Measurements from ENCODE around the gene RMND1. TPM values are rescaled to one million over a fixed set of nuclear protein-coding genes. Genes with fewer than 3 reads are reported as not detected.

RMND1 gene
- total RNA-seq, 4 donors from 2014 or later, result 25.8 to 32.6 (median 28.8) TPM

DNA sequence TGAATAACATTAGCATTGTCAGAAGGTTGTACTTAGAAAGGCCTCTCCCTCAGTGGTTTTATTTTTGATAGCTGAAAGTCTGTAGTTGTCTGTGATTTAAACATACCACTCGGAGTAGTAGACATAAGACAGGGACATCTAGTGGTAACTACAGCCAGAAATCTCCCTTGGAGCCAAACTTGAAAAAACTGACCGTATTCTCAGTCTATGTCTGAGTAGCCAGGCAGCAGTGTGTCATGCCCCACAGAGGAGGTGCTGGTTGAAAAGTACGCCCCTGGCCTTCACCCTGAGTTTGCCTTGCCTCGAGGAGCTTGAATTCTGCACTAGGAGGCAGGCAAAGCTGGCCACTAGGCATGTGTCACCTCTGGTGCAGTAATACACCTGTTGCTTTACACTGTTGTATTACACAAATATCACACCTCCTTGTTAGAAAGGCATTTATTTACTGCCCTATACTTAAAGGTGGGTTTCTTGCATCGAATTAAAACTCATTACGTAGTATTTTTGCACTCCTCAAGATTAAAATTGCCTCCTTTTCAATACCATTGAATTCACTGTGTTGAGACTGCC lies 81.3 kb downstream of the RMND1 start:
- TF ChIP-seq, protein P1, sequence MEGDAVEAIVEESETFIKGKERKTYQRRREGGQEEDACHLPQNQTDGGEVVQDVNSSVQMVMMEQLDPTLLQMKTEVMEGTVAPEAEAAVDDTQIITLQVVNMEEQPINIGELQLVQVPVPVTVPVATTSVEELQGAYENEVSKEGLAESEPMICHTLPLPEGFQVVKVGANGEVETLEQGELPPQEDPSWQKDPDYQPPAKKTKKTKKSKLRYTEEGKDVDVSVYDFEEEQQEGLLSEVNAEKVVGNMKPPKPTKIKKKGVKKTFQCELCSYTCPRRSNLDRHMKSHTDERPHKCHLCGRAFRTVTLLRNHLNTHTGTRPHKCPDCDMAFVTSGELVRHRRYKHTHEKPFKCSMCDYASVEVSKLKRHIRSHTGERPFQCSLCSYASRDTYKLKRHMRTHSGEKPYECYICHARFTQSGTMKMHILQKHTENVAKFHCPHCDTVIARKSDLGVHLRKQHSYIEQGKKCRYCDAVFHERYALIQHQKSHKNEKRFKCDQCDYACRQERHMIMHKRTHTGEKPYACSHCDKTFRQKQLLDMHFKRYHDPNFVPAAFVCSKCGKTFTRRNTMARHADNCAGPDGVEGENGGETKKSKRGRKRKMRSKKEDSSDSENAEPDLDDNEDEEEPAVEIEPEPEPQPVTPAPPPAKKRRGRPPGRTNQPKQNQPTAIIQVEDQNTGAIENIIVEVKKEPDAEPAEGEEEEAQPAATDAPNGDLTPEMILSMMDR (IDR thresholded peaks at IDR 0.05; ENCODE audit: low read depth), result no peak

DNA sequence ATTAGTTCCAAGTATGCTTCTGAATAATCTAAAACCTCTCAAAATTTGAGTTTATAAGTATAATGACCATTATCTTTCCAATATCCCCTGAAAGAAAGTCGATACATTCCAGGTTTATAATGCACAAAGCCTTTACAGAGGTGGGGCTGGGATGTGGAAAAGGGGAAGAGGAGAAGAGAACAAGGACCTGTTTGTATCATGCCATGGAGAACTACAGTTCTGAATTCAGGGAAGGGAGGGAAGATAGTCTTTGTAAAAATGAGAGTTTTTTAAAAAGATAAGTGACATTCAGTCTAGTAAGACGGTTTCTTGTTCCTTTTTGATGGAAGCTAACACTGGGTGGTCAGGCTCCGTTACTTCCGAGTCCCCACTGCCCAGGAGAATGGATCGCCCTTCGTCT lies 86.7 kb downstream of the RMND1 start:
- TF ChIP-seq, protein P1 (IDR thresholded peaks at IDR 0.05; ENCODE audit: low read depth), result no peak

DNA sequence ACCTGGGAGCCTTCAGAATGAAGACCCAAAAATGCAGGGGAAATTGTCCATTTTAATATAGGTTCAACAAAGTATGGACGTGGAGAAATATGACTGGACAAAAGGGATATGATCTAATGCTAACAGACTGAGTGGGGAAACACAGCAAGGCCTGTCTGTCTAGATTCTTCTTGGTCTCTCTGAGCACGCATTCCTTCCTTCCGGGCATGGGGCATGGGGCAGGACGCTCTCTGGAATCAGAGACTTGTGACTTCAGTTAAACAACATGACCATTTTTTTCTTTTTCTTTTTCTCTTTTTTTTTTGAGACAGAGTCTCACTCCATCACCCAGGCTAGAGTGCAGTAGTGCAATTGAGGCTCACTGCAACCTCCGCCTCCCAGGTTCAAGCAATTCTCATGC lies 92.4 kb downstream of the RMND1 start:
- TF ChIP-seq, protein P1 (IDR thresholded peaks at IDR 0.05; ENCODE audit: low read depth), result no peak

DNA sequence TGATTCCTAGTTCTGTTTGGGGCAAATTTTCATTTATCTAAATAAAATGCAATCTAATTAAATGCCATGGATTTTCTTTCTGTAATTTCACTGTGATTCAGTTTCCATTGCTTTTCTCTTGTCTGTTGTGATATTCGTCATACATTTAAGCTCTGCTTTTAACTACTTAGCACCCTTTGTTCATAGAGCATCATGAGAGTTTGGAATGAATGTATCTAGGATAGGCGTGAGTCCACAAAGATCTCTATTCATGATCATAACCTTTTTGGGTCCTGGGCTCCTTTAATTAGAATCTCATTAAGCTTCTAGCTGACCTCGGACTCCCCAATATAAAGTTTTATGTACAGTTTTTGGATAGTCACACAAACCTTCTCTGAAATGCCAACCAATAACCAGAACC lies 93.5 kb downstream of the RMND1 start:
- TF ChIP-seq, protein P1 (IDR thresholded peaks at IDR 0.05; ENCODE audit: low read depth), result no peak

DNA sequence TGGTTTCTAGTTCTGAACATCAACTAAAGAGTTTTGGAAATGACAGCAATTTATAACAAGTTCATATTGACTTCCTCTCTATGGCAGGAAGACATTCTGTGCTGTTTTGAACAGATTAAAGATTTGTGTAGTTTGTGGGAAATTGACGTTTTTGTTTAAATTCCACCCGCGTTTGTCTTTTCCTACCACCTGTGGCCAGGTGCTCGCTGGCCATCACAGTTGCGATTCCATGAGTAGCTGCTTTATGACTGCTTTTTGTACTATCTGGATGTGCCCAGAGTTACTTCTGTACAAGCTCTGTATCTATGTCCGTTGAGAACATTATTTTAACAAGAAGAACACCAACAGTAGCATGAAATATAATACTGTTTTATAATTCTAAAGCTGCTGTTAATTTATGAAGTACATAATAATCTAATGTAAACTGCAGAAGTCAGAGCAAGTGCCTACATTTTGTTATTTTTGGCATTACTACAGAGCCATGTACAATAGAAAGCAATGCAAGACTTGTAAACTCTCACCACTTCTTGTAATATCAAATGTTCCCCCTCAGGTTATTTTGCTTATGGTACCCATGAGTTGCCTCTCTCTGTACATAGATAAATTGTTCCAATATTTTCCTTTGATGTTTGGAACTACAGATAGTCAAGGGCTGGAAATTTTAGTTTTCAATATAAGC lies 94.0 kb downstream of the RMND1 start:
- TF ChIP-seq, protein P1 (IDR thresholded peaks at IDR 0.05; ENCODE audit: low read depth), result no peak

Small RNAs within 50 kb of the gene (small RNA-seq; reads per million reads assigned to genes)
- 0.49 reads per million for gene RF00019

Other genes starting within 250 kb of the RMND1 start
- 100 to 1,000 TPM; 112 to 468 (median 340) TPM for gene AKAP12, start 212.2 kb downstream of the RMND1 start, total RNA-seq
- 10 to 100 TPM in 3 of 4 donors, 1 to 10 TPM in 1; 7.3 to 17.3 (median 11.0) TPM for gene ZBTB2, start 60.6 kb downstream of the RMND1 start, total RNA-seq
- gene CCDC170, start 41.9 kb upstream of the RMND1 start, total RNA-seq, result 10 to 100 TPM in 2 of 4 donors, 1 to 10 TPM in 2; 7.0 to 16.6 (median 9.6) TPM

All from subcutaneous adipose tissue (tissue), 4 donors.